Hepatocyte (in vitro differentiated cells): Measurements from ENCODE around the gene ACIN1. TPM values are rescaled to one million over a fixed set of nuclear protein-coding genes. Genes with fewer than 3 reads are reported as not detected.

Experiments
- DNase-seq: peaks from one replicate; pipeline ENCODE4 v3.0.0-alpha.2; 2016; ENCODE audit warnings: low spot score
- H2AFZ ChIP-seq: fragments of 200-600 bp; sonication (generic); 2 replicates; pipeline ENCODE4 v1.6.0; 2016; ENCODE audit warnings: antibody characterized with exemption, mild to moderate bottlenecking
- H3K27ac ChIP-seq: fragments of 200-600 bp; sonication (generic); 2 replicates; pipeline ENCODE4 v1.5.1; 2016; ENCODE audit warnings: mild to moderate bottlenecking
- H3K27me3 ChIP-seq: fragments of 200-600 bp; sonication (generic); 2 replicates; pipeline ENCODE4 v1.6.1; 2016
- H3K36me3 ChIP-seq: fragments of 200-600 bp; sonication (generic); replicated peaks from 2 replicates; pipeline ENCODE4 v1.5.1; 2016; ENCODE audit warnings: low read depth; ENCODE audit not compliant: insufficient read depth
- H3K4me1 ChIP-seq: fragments of 200-600 bp; sonication (generic); 2 replicates; pipeline ENCODE4 v1.5.1; 2016; ENCODE audit warnings: mild to moderate bottlenecking, moderate library complexity; ENCODE audit not compliant: insufficient read depth
- H3K4me2 ChIP-seq: fragments of 200-600 bp; sonication (generic); 2 replicates; pipeline ENCODE4 v1.6.0; 2016
- H3K4me3 ChIP-seq: fragments of 200-600 bp; sonication (generic); 2 replicates; pipeline ENCODE4 v1.5.1; 2016; ENCODE audit warnings: mild to moderate bottlenecking
- H3K79me2 ChIP-seq: fragments of 200-600 bp; sonication (generic); 2 replicates; pipeline ENCODE4 v1.6.0; 2017; ENCODE audit warnings: mild to moderate bottlenecking
- H3K9me2 ChIP-seq: fragments of 200-600 bp; sonication (generic); replicated peaks from 2 replicates; pipeline ENCODE4 v1.6.0; 2017; ENCODE audit warnings: mild to moderate bottlenecking; ENCODE audit not compliant: insufficient read depth
- H3K9me3 ChIP-seq: fragments of 200-600 bp; sonication (generic); 2 replicates; pipeline ENCODE4 v1.5.1; 2016; ENCODE audit warnings: low read depth, mild to moderate bottlenecking
- H4K20me1 ChIP-seq: fragments of 200-600 bp; sonication (generic); 2 replicates; pipeline ENCODE4 v1.6.0; 2016; ENCODE audit warnings: mild to moderate bottlenecking; ENCODE audit not compliant: insufficient read depth, poor library complexity, severe bottlenecking
- EZH2 ChIP-seq: fragments of 200-600 bp; sonication (generic); IDR thresholded peaks from 2 replicates; pipeline ENCODE4 v1.6.1; 2016; ENCODE audit warnings: antibody characterized with exemption, mild to moderate bottlenecking, borderline replicate concordance
- EZH2phosphoT487 ChIP-seq: fragments of 200-600 bp; sonication (generic); IDR thresholded peaks from one replicate; pipeline ENCODE4 v1.6.1; 2018; ENCODE audit warnings: antibody characterized with exemption, mild to moderate bottlenecking, low read depth, moderate library complexity; ENCODE audit not compliant: unreplicated experiment, severe bottlenecking
- WGBS: methylation state at CpG from one replicate; pipeline ENCODE4 v1.1.6; 2016; ENCODE audit warnings: low lambda C conversion rate; ENCODE audit errors: missing lambda C conversion rate; 5-methylcytosine and 5-hydroxymethylcytosine counted together
- polyA plus RNA-seq: library from polyadenylated mRNA; unstranded; fragments of >200 nt; fragmentation: Nextera tagmentation; extraction: Ambion mirVana; gene quantifications from 2 replicates; pipeline ENCODE4 v1.2.1, GENCODE V29; 2016
- total RNA-seq: library from RNA; depleted of rRNA; stranded (reverse); fragments of >200 nt; gene quantifications from 2 replicates; pipeline ENCODE4 v1.2.3, GENCODE V29; 2014
- TF ChIP-seq, protein P1 (sequence below): fragments of 200-600 bp; sonication (generic); IDR thresholded peaks from 2 replicates; pipeline ENCODE4 v1.5.1; 2016; ENCODE audit warnings: antibody characterized with exemption, mild to moderate bottlenecking; ENCODE audit not compliant: poor library complexity

ACIN1 gene
- total and polyA plus RNA-seq, 2 experiments from 2014 or later: 44.3 to 108 TPM

DNA sequence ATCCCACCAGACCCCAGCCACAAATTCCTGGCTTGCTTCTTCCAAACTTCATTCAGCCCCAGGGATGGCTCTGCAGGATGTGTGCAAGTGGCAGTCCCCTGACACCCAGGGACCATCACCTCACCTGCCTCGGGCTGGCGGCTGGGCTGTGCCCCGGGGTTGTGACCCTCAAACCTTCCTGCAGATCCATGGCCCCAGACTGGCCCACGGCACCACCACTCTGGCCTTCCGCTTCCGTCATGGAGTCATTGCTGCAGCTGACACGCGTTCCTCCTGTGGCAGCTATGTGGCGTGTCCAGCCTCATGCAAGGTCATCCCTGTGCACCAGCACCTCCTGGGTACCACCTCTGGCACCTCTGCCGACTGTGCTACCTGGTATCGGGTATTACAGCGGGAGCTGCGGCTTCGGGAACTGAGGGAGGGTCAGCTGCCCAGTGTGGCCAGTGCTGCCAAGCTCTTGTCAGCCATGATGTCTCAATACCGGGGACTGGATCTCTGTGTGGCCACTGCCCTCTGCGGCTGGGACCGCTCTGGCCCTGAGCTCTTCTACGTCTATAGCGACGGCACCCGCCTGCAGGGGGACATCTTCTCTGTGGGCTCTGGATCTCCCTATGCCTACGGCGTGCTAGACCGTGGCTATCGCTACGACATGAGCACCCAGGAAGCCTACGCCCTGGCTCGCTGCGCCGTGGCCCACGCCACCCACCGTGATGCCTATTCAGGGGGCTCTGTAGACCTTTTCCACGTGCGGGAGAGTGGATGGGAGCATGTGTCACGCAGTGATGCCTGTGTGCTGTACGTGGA is 52.6 kb downstream of the ACIN1 start, which contains the start of gene PSMB11:
Gene PSMB11 (plus strand): TSS at position 51 of the 804 bp plus-strand sequence. CDS start 14 bp downstream, at position 65.
- H3K4me1 ChIP-seq: no peaks in the 10 kb centered on the region
- no peaks in the 10 kb centered on the region for H3K27me3 ChIP-seq
- no peak within 1 kb of the TSS for H3K4me3 ChIP-seq
- no peaks in the 10 kb centered on the region for H3K36me3 ChIP-seq
- H3K79me2 ChIP-seq: no peaks in the 10 kb centered on the region
- no peaks in the 10 kb centered on the region for H3K9me2 ChIP-seq
- no peak within 1 kb of the TSS for H2AFZ ChIP-seq
- no peak for DNase-seq
- WGBS: 97% methylated on average over 36 of the region's 36 CpGs
- H3K4me2 ChIP-seq: no peak within 1 kb of the TSS
- no peak within 1 kb of the TSS for H3K27ac ChIP-seq
- no peaks in the 10 kb centered on the region for H4K20me1 ChIP-seq
- H3K9me3 ChIP-seq: no peaks in the 10 kb centered on the region
- TF ChIP-seq EZH2phosphoT487 (no peak), EZH2 (no peak)
- TF ChIP-seq, protein P1, sequence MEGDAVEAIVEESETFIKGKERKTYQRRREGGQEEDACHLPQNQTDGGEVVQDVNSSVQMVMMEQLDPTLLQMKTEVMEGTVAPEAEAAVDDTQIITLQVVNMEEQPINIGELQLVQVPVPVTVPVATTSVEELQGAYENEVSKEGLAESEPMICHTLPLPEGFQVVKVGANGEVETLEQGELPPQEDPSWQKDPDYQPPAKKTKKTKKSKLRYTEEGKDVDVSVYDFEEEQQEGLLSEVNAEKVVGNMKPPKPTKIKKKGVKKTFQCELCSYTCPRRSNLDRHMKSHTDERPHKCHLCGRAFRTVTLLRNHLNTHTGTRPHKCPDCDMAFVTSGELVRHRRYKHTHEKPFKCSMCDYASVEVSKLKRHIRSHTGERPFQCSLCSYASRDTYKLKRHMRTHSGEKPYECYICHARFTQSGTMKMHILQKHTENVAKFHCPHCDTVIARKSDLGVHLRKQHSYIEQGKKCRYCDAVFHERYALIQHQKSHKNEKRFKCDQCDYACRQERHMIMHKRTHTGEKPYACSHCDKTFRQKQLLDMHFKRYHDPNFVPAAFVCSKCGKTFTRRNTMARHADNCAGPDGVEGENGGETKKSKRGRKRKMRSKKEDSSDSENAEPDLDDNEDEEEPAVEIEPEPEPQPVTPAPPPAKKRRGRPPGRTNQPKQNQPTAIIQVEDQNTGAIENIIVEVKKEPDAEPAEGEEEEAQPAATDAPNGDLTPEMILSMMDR: no peak

DNA sequence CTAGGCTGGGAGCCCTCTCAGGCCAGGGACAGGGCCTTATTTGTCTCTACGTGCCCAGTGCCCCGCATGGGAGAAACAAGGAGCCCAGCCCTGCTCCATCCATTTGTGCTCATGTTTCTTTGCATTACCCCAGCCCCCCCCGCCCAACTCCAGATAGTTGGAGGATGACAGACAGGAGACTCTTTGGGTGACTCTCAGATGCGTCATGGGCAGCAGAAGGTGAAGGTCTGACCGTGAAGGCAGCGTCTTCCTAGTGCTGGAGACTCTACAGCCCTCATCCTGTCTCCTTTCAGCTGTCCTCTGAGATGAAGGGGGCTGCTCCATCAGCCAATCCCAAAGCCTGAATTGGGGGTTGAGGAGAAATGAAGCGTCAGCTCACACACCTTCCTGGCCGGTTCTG is 53.2 kb downstream of the ACIN1 start:
- H4K20me1 ChIP-seq: no peaks in the 10 kb centered on the region
- no peaks in the 10 kb centered on the region for H3K27me3 ChIP-seq
- no peaks in the 10 kb centered on the region for H3K79me2 ChIP-seq
- no peak overlapping the region for H3K4me2 ChIP-seq
- H3K9me2 ChIP-seq: no peaks in the 10 kb centered on the region
- H3K4me3 ChIP-seq: no peak overlapping the region
- H3K27ac ChIP-seq: no peak overlapping the region
- no peak for DNase-seq
- H3K4me1 ChIP-seq: no peaks in the 10 kb centered on the region
- TF ChIP-seq EZH2 (no peak), EZH2phosphoT487 (no peak)
- TF ChIP-seq, protein P1: no peak
- no peak overlapping the region for H2AFZ ChIP-seq
- WGBS: 88% methylated on average over 8 of the region's 8 CpGs
- no peaks in the 10 kb centered on the region for H3K36me3 ChIP-seq
- no peaks in the 10 kb centered on the region for H3K9me3 ChIP-seq

DNA sequence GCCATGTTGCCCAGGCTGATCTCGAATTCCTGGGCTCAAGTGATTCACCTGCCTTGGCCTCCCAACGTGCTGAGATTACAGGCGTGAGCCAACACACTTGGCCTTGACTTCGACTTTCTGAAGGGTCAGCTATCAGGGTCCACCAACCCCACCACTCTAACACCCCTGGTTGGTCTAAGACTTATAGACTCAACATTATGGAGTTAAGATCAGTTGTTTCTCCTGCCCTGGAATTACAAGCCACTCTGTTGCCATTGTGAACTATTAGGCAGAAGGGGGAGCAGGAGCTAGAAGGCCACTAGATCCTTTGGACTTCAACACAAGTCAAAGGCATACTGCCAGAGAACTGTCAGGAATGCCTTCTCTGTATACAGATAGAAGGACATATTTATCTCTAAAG is 54.8 kb downstream of the ACIN1 start:
- H4K20me1 ChIP-seq: no peaks in the 10 kb centered on the region
- no peaks in the 10 kb centered on the region for H3K27me3 ChIP-seq
- no peaks in the 10 kb centered on the region for H3K79me2 ChIP-seq
- WGBS: 85% methylated on average over 4 of the region's 4 CpGs
- DNase-seq: no peak
- no peak overlapping the region for H3K4me2 ChIP-seq
- no peaks in the 10 kb centered on the region for H3K36me3 ChIP-seq
- peaks cover 3% of the 10 kb centered on the region for H3K4me1 ChIP-seq
- no peak overlapping the region for H2AFZ ChIP-seq
- no peak overlapping the region for H3K4me3 ChIP-seq
- TF ChIP-seq EZH2phosphoT487 (no peak), EZH2 (no peak)
- TF ChIP-seq, protein P1: no peak
- H3K9me2 ChIP-seq: no peaks in the 10 kb centered on the region
- H3K9me3 ChIP-seq: no peaks in the 10 kb centered on the region
- H3K27ac ChIP-seq: no peak overlapping the region
